ENCODE results near the gene BICC1.

BICC1 gene

GRCh38 chr10:58531084-58531695 is 18.5 kb downstream of the BICC1 start:
- no peak overlapping the region for H3K4me3 ChIP-seq (ENCODE audit: low read depth in 1 of 2, low read length in 1 of 2)
- no peaks in the 10 kb centered on the region for H3K4me1 ChIP-seq (ENCODE audit: control insufficient read depth in 1 of 2, insufficient read depth in 1 of 2, low read depth in 1 of 2, low read length in 1 of 2)
- H3K36me3 ChIP-seq: no peaks in the 10 kb centered on the region
- H3K9me3 ChIP-seq: no peaks in the 10 kb centered on the region
- no peak overlapping the region for H3K27ac ChIP-seq
- TF ChIP-seq, protein P1, sequence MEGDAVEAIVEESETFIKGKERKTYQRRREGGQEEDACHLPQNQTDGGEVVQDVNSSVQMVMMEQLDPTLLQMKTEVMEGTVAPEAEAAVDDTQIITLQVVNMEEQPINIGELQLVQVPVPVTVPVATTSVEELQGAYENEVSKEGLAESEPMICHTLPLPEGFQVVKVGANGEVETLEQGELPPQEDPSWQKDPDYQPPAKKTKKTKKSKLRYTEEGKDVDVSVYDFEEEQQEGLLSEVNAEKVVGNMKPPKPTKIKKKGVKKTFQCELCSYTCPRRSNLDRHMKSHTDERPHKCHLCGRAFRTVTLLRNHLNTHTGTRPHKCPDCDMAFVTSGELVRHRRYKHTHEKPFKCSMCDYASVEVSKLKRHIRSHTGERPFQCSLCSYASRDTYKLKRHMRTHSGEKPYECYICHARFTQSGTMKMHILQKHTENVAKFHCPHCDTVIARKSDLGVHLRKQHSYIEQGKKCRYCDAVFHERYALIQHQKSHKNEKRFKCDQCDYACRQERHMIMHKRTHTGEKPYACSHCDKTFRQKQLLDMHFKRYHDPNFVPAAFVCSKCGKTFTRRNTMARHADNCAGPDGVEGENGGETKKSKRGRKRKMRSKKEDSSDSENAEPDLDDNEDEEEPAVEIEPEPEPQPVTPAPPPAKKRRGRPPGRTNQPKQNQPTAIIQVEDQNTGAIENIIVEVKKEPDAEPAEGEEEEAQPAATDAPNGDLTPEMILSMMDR (IDR thresholded peaks at IDR 0.05): peak; percentile 66
- H3K27me3 ChIP-seq: no peaks in the 10 kb centered on the region

- H3K4me1 ChIP-seq (ENCODE audit: control insufficient read depth in 1 of 2, insufficient read depth in 1 of 2, low read depth in 1 of 2, low read length in 1 of 2): no peaks in the 10 kb centered on the region
- no peaks in the 10 kb centered on the region for H3K36me3 ChIP-seq
- H3K4me3 ChIP-seq (ENCODE audit: low read depth in 1 of 2, low read length in 1 of 2): no peak overlapping the region
- H3K27ac ChIP-seq: no peak overlapping the region
- H3K9me3 ChIP-seq: no peaks in the 10 kb centered on the region
- TF ChIP-seq, protein P1 (IDR thresholded peaks at IDR 0.05): no peak
- H3K27me3 ChIP-seq: no peaks in the 10 kb centered on the region
Measured at GRCh38 chr10:58535311-58535710, 22.6 kb downstream of the BICC1 start.

DNA sequence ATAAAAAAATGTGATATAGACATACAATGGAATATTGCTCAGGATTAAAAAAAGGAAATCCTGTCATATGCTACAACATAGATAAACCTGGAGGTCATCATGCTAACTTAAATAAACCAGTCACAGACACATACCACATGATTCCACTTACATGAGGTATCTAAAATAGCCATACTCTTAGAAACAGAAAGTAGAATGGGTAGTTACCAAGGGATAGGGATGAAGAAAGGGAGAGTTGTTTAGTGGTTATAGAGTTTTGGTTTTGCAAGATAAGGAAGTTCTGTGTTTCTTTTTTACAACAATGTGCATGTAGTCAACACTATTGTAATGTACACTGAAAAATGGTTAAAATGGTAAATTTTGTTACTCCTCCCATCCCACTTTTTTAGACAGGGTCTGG is 30.5 kb downstream of the BICC1 start:
- peaks cover 30 to 34% of the 10 kb centered on the region in 2 experiments for H3K4me1 ChIP-seq (ENCODE audit: control insufficient read depth in 1 of 2, insufficient read depth in 1 of 2, low read depth in 1 of 2, low read length in 1 of 2)
- no peaks in the 10 kb centered on the region for H3K36me3 ChIP-seq
- TF ChIP-seq, protein P1 (IDR thresholded peaks at IDR 0.05): no peak
- no peak overlapping the region for H3K4me3 ChIP-seq (ENCODE audit: low read depth in 1 of 2, low read length in 1 of 2)
- no peaks in the 10 kb centered on the region for H3K9me3 ChIP-seq
- H3K27me3 ChIP-seq: no peaks in the 10 kb centered on the region
- peak overlapping the region; percentile 35 for H3K27ac ChIP-seq

GRCh38 chr10:58544135-58544534 is 31.5 kb downstream of the BICC1 start:
- Histone ChIP-seq H3K27ac (no peak overlapping the region), H3K36me3 (no peaks in the 10 kb centered on the region), H3K4me3 (ENCODE audit: low read depth in 1 of 2, low read length in 1 of 2) (no peak overlapping the region), H3K27me3 (no peaks in the 10 kb centered on the region), H3K9me3 (no peaks in the 10 kb centered on the region), H3K4me1 (ENCODE audit: control insufficient read depth in 1 of 2, insufficient read depth in 1 of 2, low read depth in 1 of 2, low read length in 1 of 2) (peaks cover 30 to 34% of the 10 kb centered on the region in 2 experiments)
- TF ChIP-seq, protein P1 (IDR thresholded peaks at IDR 0.05): no peak

DNA sequence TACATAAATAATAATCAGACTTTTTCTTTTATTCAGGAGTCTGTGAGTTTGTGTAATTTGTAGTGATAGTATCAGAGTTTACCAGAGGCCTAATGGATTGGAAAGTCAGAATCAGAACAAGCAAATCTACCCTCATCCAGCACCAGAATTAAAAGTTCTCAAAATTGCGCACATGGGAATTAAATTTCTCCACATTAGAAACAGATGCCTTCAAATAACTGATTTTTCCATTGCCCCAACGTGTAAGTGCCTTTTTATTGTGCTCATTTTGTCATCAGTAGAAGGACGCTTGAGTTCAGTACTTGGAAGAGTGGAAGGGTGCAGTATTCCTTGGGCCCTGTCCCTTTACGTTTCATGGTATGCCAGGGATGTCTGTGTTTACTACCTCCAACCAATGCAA is 32.8 kb downstream of the BICC1 start:
- peaks cover 30 to 34% of the 10 kb centered on the region in 2 experiments for H3K4me1 ChIP-seq (ENCODE audit: control insufficient read depth in 1 of 2, insufficient read depth in 1 of 2, low read depth in 1 of 2, low read length in 1 of 2)
- TF ChIP-seq, protein P1 (IDR thresholded peaks at IDR 0.05): no peak
- no peaks in the 10 kb centered on the region for H3K9me3 ChIP-seq
- no peaks in the 10 kb centered on the region for H3K36me3 ChIP-seq
- H3K27ac ChIP-seq: no peak overlapping the region
- no peak overlapping the region for H3K4me3 ChIP-seq (ENCODE audit: low read depth in 1 of 2, low read length in 1 of 2)
- H3K27me3 ChIP-seq: no peaks in the 10 kb centered on the region

All from neutrophil (primary cell).